ENCODE data around the gene CLPTM1L.
"Not testable (repeated sequence)": the region's sequence is repeated elsewhere in the genome, so short reads cannot be mapped to it uniquely, and the experiment has no call there.

The CLPTM1L gene

DNA sequence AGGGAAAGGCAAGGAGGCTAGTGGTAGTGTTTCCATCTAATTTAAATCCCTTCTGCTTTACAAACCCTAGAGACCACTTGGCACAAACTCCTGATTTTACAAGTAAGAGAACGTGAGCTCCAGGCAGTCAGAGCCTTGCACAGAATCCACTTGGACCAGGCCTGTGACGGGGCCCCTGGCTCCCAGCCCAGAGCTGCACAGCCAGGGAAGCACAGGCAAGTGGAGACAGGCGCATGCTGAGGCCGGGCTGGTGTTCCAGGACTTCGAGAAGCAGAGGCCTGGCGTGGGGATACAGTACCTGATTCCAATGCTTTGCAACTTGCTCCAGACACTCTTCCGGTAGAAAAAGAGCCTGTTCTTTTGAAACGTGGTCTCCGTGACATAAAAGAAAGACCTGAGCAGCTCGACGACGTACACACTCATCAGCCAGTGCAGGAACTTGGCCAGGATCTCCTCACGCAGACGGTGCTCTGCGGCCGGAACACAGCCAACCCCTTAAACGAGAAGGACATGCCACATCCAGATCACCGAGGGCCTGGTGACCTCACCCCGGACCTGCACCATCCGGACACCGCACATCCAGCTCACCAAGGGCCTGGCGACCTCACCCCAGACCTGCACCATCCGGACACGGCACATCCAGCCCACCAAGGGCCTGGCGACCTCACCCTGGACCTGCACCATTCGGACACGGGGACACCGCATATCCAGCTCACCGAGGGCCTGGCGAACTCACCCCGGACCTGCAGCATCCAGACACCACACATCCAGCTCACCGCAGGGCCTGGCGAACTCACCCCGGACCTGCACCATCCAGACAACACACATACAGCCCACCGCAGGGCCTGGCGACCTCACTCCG is 62.5 kb downstream of the CLPTM1L start:
- DNase-seq (ENCODE audit: extremely low spot score, insufficient read length, low read depth) (no peak), FAIRE-seq (no peak)

DNA sequence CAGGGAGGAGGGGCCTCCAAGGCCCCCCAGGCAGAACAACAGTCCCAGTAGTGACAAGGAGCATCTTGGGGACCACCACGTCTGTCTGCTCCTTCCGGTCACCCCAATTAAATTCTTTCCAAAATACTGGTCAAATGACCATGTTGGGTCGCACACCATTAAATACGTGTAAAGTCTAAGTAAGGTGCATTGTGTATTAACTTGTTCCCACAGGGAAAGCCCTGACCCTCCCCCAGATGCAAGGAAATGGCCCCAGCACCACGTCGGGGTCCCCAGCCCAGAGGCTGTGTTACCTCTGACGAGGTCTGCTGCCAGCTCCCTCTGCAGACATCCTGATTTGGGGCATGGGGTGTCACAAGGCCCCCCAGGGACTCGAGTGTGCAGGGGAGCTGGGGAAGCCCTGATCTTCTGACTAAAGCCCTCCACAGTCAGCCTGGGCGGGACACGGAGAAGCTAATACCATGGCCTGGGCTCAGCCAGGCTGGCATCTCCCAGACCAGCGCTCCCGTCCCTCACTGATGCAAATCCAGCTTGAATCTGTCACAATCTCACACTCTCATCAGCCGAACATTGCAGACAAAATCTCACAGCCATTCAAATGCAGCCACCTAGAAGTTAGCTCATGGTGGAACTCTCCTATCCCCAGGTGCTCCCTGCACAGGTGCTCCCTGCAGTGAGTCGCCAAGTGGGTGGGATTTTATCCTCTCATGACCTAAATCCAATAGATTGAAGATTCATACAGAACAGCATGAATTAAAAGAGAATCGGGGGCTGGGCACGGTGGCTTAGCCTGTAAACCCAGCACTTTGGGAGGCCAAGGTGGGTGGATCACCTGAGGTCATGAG is 63.6 kb downstream of the CLPTM1L start:
- FAIRE-seq (no peak), DNase-seq (ENCODE audit: extremely low spot score, insufficient read length, low read depth) (no peak)

DNA sequence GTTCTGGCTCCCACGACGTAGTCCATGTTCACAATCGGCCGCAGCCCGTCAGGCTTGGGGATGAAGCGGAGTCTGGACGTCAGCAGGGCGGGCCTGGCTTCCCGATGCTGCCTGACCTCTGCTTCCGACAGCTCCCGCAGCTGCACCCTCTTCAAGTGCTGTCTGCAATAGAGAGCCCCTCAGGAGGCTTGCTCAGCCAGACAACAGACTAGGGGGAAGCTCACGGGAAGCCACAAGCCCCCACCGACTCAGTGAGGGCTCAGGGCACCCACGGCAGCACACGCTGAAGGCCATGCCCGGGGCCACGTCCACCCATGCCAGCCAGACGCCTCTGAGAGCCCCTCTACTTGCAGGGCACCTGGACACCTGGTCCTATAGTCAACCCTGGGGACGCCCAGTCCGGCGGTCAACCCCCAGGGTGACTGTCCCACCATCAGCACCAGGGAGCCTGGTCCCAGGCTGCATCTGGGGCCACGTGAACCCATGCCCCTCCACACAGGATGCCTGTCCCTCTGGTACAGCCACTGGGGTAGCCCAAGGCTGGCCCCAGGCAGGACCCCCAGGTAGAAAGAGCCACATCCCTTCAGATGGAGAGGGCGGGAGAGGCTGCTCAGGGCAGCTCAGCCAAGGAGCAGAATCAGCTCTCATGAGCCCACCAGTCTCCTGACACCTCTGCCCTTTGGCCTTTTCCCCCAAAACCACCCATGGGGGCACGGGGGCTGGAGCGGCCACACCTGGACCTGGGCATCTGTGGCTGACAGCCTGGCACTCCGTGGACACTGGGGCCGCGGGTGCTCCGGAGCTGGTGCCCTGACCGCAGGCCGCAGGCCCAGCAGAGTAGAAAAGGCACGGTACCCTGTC is 64.5 kb downstream of the CLPTM1L start:
- FAIRE-seq (no peak), DNase-seq (ENCODE audit: extremely low spot score, insufficient read length, low read depth) (no peak)

GRCh38 chr5:1279443-1280151 is 65.3 kb downstream of the CLPTM1L start:
- DNase-seq (ENCODE audit: extremely low spot score, insufficient read length, low read depth) (no peak), FAIRE-seq (no peak)

DNA sequence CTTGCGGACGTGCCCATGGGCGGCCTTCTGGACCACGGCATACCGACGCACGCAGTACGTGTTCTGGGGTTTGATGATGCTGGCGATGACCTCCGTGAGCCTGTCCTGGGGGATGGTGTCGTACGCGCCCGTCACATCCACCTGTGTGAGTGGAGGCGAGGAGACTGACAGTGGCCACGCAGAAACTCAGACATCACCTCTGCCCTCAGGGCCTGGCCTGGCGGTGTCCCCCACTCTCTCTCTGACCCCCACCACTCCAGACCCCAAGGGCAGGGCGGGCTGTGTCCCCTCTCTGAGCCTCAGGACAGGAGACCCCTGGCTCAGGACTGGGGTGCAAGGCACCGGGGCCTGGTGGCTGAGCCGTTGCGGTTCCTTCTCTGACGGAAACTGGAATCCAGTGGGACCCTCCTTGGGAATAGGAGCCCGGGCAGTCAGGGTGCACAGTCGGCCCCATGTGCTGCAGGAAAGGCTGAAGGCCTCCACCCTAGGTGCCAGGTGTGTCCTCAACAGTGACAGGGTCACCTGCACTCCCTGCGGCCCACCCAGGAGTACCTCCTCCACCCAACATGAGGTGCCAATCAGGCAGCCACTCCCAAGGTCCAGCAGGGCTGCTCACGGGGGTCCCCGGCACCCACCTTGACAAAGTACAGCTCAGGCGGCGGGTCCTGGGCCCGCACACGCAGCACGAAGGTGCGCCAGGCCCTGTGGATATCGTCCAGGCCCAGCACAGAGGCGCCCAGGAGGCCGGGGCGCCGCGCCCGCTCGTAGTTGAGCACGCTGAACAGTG is 66.0 kb downstream of the CLPTM1L start:
- FAIRE-seq (no peak), DNase-seq (ENCODE audit: extremely low spot score, insufficient read length, low read depth) (no peak)

GRCh38 chr5:1278216-1278615 is 66.7 kb downstream of the CLPTM1L start:
- FAIRE-seq (no peak), DNase-seq (ENCODE audit: extremely low spot score, insufficient read length, low read depth) (no peak)

- FAIRE-seq (no peak), DNase-seq (ENCODE audit: extremely low spot score, insufficient read length, low read depth) (no peak)
Measured at GRCh38 chr5:1277781-1278180, 67.1 kb downstream of the CLPTM1L start.

DNA sequence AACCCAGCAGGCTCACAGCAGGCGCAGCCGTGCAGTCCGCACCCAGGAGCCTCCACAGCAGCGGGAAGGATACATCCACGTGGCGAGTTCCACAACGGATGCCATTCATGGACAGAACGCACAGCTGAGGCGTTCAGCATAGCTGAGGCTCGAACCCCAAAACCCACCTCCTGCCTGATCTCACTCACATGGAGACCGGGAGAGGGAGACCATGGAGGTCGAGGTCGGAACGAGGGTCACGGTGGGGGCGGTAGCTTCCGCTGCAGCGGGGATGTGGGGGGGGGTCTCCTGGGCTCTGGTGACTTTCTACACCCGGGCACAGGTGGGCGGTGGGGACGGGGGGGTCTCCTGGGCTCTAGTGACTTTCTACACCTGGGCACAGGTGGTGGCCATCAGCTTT is 67.6 kb downstream of the CLPTM1L start:
- FAIRE-seq (no peak), DNase-seq (ENCODE audit: extremely low spot score, insufficient read length, low read depth) (no peak)

DNA sequence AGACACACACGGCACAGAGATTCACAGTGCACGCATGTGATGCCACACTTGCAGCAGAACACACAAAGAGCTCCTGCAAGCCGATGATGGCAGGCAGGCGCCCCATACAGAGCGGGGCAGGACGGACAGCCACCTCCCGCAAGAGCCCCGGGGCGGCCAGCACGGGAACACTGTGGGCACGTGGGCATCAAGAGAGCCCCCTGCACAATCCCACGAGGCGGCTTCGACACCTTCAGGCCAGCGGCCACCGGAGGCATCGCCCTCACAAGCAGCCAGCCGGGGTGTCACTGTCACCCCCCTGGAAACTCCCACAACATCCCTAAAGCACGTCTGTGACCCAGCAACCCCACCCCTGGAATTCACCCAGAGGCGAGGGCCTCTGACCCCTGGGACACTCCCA is 68.0 kb downstream of the CLPTM1L start:
- DNase-seq (ENCODE audit: extremely low spot score, insufficient read length, low read depth) (no peak), FAIRE-seq (no peak)

- FAIRE-seq; DNase-seq (ENCODE audit: extremely low spot score, insufficient read length, low read depth): not testable (repeated sequence)
Measured at GRCh38 chr5:1275397-1276391, 69.2 kb downstream of the CLPTM1L start.

DNA sequence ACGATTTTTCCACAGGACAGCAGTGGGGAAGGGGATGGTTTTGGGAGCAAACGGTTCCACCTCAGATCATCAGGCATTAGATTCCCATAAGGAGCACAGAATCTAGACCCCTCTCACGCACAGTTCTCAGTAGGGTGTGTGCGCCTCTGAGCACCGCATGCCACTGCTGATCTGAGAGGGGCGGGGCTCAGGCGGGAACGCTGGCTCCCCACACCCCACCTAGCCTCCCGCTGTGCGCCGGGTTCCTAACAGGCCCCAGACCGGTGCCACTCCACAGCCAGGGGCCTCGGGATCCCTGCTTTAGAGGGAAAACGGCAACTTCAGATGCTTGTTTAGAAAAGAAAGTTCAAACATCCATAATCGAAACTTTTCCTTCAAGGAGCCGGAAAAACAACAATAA is 70.4 kb downstream of the CLPTM1L start:
- FAIRE-seq (no peak), DNase-seq (ENCODE audit: extremely low spot score, insufficient read length, low read depth) (no peak)

DNA sequence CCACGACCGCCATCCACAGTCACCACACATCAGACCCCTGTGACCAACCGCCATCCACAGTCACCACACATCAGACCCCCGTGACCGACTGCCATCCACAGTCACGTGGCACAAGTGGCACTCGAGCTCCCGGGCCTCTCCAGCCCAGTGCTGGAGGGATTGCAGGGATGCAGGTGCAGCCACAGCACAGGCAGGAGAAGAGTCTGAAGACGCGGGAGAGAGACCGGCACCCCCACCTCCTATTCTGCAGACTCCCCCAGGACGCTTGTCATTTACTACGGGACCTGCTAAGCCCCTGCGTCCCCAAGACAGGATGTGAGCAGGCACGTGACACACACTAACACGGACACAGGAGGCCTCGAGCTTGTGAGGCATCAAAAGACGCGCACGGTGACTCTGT is 71.2 kb downstream of the CLPTM1L start:
- DNase-seq (ENCODE audit: extremely low spot score, insufficient read length, low read depth): no peak
- FAIRE-seq: no peak

DNA sequence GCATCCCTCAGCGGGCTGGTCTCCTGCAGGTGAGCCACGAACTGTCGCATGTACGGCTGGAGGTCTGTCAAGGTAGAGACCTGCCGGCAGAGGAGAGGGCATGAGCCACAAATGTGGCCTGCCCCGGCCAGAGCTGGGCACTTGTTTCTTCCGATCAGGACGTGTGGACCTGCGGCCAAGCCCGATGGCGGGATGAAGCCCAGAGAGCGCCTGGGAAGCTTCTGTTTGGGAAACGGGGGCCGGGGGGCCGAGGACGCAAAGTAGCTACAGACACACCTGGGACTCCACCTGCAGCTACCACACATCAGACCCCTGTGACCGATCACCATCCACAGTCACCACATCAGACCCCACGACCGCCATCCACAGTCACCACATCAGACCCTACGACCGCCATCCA is 72.7 kb downstream of the CLPTM1L start:
- no peak for DNase-seq (ENCODE audit: extremely low spot score, insufficient read length, low read depth)
- FAIRE-seq: no peak

DNA sequence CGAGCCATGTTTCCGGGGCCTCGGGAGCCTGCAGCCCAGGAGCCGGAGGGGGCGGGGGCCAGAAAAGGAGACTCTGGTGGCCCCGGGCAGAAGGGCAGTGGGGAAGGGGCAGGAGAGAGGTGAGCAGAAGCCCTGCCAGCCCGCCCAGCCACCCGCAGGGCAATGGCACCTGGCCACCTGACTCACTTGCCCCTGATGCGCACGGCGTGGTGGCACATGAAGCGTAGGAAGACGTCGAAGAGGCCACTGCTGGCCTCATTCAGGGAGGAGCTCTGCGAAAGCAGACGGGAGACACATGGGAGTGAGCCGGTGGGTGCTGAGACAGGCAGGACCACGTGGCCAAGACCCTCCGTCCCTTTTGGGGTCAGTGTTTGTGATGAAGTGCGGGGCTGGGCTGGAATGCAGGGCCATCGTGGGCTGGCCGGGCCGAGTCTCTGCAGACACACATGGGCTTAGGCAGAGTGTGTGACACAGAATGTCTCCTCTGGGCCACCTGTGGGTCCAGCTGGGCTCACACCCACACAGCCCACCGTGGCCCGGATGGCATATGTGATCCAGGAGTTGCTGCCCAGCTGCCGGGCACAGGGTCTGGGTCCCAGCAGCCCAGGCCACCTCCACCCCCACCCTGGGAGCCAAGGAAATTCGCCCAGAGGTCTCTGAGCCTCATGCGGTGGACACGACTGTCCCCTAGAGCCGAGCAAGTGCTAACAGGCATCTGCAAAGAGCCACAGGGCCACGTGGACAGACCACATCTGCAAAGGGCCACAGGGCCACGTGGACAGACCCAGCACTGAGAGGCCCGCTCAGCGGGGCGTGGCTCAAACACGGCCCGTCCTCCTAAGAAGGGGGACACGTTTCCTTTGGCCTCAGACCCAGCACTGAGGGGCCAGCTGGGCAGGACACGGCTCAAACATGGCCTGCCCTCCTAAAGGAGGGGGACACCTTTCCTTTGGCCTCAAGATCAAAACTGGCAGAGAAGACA is 73.7 kb downstream of the CLPTM1L start:
- FAIRE-seq: no peak

GRCh38 chr5:1270426-1270825 is 74.5 kb downstream of the CLPTM1L start:
- FAIRE-seq: no peak
- DNase-seq (ENCODE audit: extremely low spot score, insufficient read length, low read depth): no peak

More for the DNA sequence above, 73.7 kb downstream of the CLPTM1L start:
- DNase-seq (ENCODE audit: extremely low spot score, insufficient read length, low read depth): no peak

DNA sequence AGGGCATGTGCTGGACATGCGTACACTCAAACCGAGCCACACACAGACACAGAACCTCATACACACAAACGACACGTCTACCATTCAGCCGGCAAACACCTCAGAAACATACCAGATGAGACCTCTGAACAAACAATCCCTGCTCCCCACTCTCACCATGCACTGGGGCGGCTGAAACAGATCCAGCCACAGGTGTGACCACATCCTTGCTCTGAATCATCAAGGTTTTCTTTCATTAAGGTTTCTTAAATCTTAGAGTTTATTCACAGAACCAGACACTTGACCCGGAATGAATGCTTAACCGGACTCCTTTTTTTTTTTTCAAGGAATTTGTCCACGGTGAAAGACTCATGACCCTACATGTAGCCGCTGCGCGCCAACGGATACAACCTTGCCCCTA is 76.2 kb downstream of the CLPTM1L start:
- FAIRE-seq (no peak), DNase-seq (ENCODE audit: extremely low spot score, insufficient read length, low read depth) (no peak)

GRCh38 chr5:1268056-1268455 is 76.8 kb downstream of the CLPTM1L start:
- no peak for DNase-seq (ENCODE audit: extremely low spot score, insufficient read length, low read depth)
- FAIRE-seq: no peak
